Activated CD4-positive, alpha-beta T cell treated with anti-CD3 and anti-CD28 coated beads for 4 hours (primary cell): ENCODE measurements around the gene KIAA1191.
"Not testable (repeated sequence)": the region's sequence is repeated elsewhere in the genome, so short reads cannot be mapped to it uniquely, and the experiment has no call there.

ENCODE experiments used
- DNase-seq, 2 donors: peaks; one replicate each; pipeline ENCODE4 v3.0.0-alpha.2; 2020

Gene KIAA1191

GRCh38 chr5:176305356-176305755, 56.2 kb downstream of the KIAA1191 start:
- DNase-seq = not testable (repeated sequence)
